NCI-H82 treated with DMSO at 0.1 percent for 48 hours (cell line): ENCODE measurements around the gene ODF4.
"Not testable (repeated sequence)": the region's sequence is repeated elsewhere in the genome, so short reads cannot be mapped to it uniquely, and the experiment has no call there.

Experiments used
- DNase-seq: peaks from one replicate; lab custom pipeline; 2025; ENCODE audit not compliant: unreplicated experiment; lab: John Stamatoyannopoulos, UW

ODF4 gene

DNA sequence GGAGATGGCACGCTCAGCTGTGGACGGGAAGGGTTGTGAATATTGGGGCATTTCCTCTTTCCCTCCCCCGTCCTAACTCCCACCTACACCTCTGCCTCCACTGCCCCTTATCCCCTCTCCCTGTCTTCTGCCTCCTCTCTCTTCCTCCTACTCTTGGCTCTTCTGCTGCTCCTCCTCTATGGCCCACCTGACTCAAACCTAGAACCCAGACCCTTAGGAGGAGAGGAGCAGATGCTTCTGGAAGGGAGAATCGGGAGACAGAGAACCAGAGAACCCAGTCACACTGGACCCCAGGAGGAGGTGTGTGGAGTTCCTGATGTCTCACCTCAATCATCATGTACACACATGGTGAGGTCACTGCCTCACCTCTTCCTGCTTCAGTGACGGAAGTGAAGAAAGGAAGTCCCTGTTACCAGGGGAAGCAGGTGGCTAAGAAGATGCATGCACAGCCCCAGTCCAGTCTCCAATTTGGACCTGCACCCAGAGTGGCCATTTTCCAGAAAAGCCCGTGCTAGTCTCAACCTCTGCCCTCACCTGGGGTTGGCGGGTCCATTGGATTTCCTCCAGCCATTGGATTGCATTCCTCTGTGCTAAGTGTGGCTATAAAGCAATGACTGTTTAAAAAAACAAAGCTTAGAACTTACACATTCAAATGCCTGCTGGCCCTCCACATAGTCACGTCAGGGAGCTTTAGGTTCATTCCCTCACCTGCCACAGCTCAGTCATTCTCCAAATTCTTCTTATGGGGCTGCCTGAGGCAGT lies 54.0 kb downstream of the ODF4 start:
- no peak for DNase-seq

DNA sequence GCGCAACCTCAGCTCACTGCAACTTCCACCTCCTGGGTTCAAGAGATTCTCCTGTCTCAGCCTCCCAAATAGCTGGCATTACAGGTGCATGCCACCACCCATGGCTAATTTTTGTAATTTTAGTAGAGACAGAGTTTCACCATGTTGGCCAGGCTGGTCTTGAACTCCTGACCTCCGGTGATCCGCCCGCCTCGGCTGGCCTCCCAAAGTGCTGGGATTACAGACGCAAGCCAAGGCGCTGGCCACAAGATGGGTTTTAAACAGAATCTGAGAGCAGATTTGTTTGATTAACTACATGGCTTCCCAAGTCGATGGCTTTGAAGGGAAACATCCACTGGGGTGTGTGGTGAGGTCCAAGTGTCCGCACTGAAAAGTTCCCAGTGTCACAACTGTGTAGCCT lies 54.9 kb downstream of the ODF4 start:
- DNase-seq: not testable (repeated sequence)
